Spleen (tissue), 7 donors: ENCODE measurements around the gene DEPDC1.

Experiments used
- CTCF ChIP-seq, 11 experiments: fragments of 200-600 bp in 7 of 11; fragments of 450-650 bp in 4 of 11; sonication (generic) in 4 of 11; IDR thresholded peaks in 8 of 11; conservative IDR thresholded peaks in 3 of 11; 1 replicate in 7 of 11; 2 replicates in 4 of 11; pipeline versions ENCODE4 v1.4.0 to v1.8.0; 2016 to 2021; ENCODE audit warnings: antibody characterized with exemption in 11 of 11, inconsistent platforms in 4 of 11, mild to moderate bottlenecking in 1 of 11
- POLR2AphosphoS5 ChIP-seq, 3 donors: sonication (generic); formaldehyde crosslinking; IDR thresholded peaks; one replicate each; pipeline ENCODE4 v1.5.1; 2017; ENCODE audit warnings: antibody characterized with exemption in 3 of 3
- donor health status: DM: no; HTN: no; CAD: no; lungs with moderate emphysema.
- donor health status: DM: no; HTN: no; CAD: no.
- donor health status: DM: no; HTN: no; CAD: no.

GRCh38 chr1:68496680-68497357, at the start of gene DEPDC1:
- TF ChIP-seq CTCF (IDR thresholded peaks at IDR 0.05 in 8 of 11, conservative IDR thresholded peaks at IDR 0.05 in 3 of 11) (peak in 2 of 11 experiments; percentile 9 to 19), POLR2AphosphoS5 (IDR thresholded peaks at IDR 0.05) (peak in 2 of 3 donors; percentile 60 to 75)
